Lung (tissue), 12 donors: ENCODE data around the gene FLOT1. TPM values are rescaled to one million over a fixed set of nuclear protein-coding genes. Genes with fewer than 3 reads are reported as not detected.
"Not testable (repeated sequence)": the region's sequence is repeated elsewhere in the genome, so short reads cannot be mapped to it uniquely, and the experiment has no call there.

ENCODE experiments used
- ATAC-seq: fragments of 200-7000 bp; cut with Tn5 transposase; one replicate; pipeline ENCODE4 v1.9.1; 2020; ENCODE audit warnings: moderate number of reproducible peaks; ENCODE audit not compliant: insufficient read depth, low FRiP score
- DNase-seq, 3 donors: peaks; one replicate each; pipeline ENCODE4 v3.0.0-alpha.2; 2013 to 2017
- H3K27ac ChIP-seq, 2 donors: one replicate each; pipeline ENCODE4 v1.5.1; 2013; ENCODE audit warnings: mild to moderate bottlenecking in 2 of 2, moderate library complexity in 2 of 2, control low read depth in 1 of 2, inconsistent platforms in 1 of 2, low read depth in 1 of 2, low read length in 1 of 2
- H3K27me3 ChIP-seq, 3 donors: one replicate each; pipeline ENCODE4 v1.5.1; 2013; ENCODE audit warnings: low read length in 2 of 3; ENCODE audit not compliant: control insufficient read depth in 3 of 3, insufficient read depth in 3 of 3
- H3K36me3 ChIP-seq, 4 donors: one replicate each; pipeline ENCODE4 v1.5.1; 2013; ENCODE audit warnings: low read length in 4 of 4, mild to moderate bottlenecking in 1 of 4, moderate library complexity in 1 of 4; ENCODE audit not compliant: control insufficient read depth in 4 of 4, insufficient read depth in 4 of 4
- H3K4me1 ChIP-seq, 5 donors: one replicate each; pipeline ENCODE4 v1.5.1; 2013; ENCODE audit warnings: low read length in 5 of 5, mild to moderate bottlenecking in 2 of 5, moderate library complexity in 1 of 5; ENCODE audit not compliant: control insufficient read depth in 5 of 5, insufficient read depth in 5 of 5
- H3K4me3 ChIP-seq: one replicate; pipeline ENCODE4 v1.5.1; 2013; ENCODE audit warnings: mild to moderate bottlenecking, control low read depth, moderate library complexity
- H3K9ac ChIP-seq, 2 donors: one replicate each; pipeline ENCODE4 v1.5.1; 2013; ENCODE audit warnings: low read length in 2 of 2, control low read depth in 1 of 2; ENCODE audit not compliant: insufficient read depth in 1 of 2
- H3K9me3 ChIP-seq, 4 donors: one replicate each; pipeline ENCODE4 v1.5.1; 2013; ENCODE audit warnings: low read length in 3 of 4, mild to moderate bottlenecking in 1 of 4, moderate library complexity in 1 of 4; ENCODE audit not compliant: control insufficient read depth in 4 of 4, insufficient read depth in 3 of 4
- CTCF ChIP-seq: IDR thresholded peaks from 2 replicates; pipeline ENCODE4 v1.5.1; 2012; ENCODE audit warnings: mild to moderate bottlenecking; ENCODE audit errors: control extremely low read depth, extremely low read depth
- WGBS, 2 donors: extraction: QIAGEN DNeasy Blood & Tissue Kit; methylation state at CpG; one replicate each; pipeline ENCODE4 v1.1.7; 2013; 5-methylcytosine and 5-hydroxymethylcytosine counted together
- polyA plus RNA-seq, 2 donors: library from polyadenylated mRNA; stranded (reverse); fragments of 200-250 nt; gene quantifications; one replicate each; pipeline ENCODE4 v1.2.1, GENCODE V29; 2013
- total RNA-seq, 2 donors: library from RNA; depleted of rRNA in 1 of 2; stranded (reverse); fragments of >200 nt in 1 of 2; gene quantifications; one replicate each; pipeline ENCODE4 v1.2.1, GENCODE V29; 2014 to 2021
- donor health status: control.
- donor health status: control.
- donor health status: Bipolar disorder and iron deficiency.
- donor health status: healthy.
- donor health status: DM: yes; HTN: yes; CAD: no.

The FLOT1 gene
- total and polyA plus RNA-seq, 4 donors: 88.0 to 474 (median 188) TPM

GRCh38 chr6:30722280-30723112 lies 20.0 kb downstream of the FLOT1 start:
- peak; percentile 97 for TF ChIP-seq CTCF
- Histone ChIP-seq H3K4me1 (peaks cover 4 to 36% (median 7%) of the 10 kb centered on the region in 5 donors), H3K36me3 (peaks cover 6 to 48% (median 32%) of the 10 kb centered on the region in 4 donors), H3K4me3 (peak overlapping the region; percentile 22), H3K27me3 (no peaks in the 10 kb centered on the region), H3K9me3 (no peaks in the 10 kb centered on the region), H3K9ac (peak overlapping the region in 1 of 2 donors; percentile 47), H3K27ac (peak overlapping the region; percentile 88 to 94)
- ATAC-seq (no peak), DNase-seq (peak; percentile 84 to 87 (median 87))
- 15 to 19% methylated on average over 27 of the region's 27 CpGs for WGBS, 2 donors

GRCh38 chr6:30722025-30722279 lies 20.5 kb downstream of the FLOT1 start:
- H3K36me3 ChIP-seq: peaks cover 6 to 48% (median 31%) of the 10 kb centered on the region in 4 donors
- DNase-seq, H3K27me3 ChIP-seq, ATAC-seq, H3K9me3 ChIP-seq: not testable (repeated sequence)
- peaks cover 4 to 36% (median 7%) of the 10 kb centered on the region in 5 donors for H3K4me1 ChIP-seq
- 8 to 9% methylated on average over 10 of the region's 10 CpGs for WGBS, 2 donors
- H3K27ac ChIP-seq: peak overlapping the region; percentile 88 to 94
- H3K9ac ChIP-seq: peak overlapping the region in 1 of 2 donors; percentile 62
- peak overlapping the region; percentile 54 for H3K4me3 ChIP-seq

GRCh38 chr6:30721198-30722024 lies 21.1 kb downstream of the FLOT1 start:
- peaks cover 4 to 42% (median 9%) of the 10 kb centered on the region in 5 donors for H3K4me1 ChIP-seq

More at GRCh38 chr6:30721198-30722024, 21.1 kb downstream of the FLOT1 start:
- Histone ChIP-seq H3K9me3 (no peaks in the 10 kb centered on the region), H3K36me3 (peaks cover 6 to 48% (median 29%) of the 10 kb centered on the region in 4 donors), H3K27me3 (no peaks in the 10 kb centered on the region), H3K4me3 (peak overlapping the region; percentile 58), H3K27ac (peak overlapping the region; percentile 94 to 95), H3K9ac (peak overlapping the region; percentile 99)
- TF ChIP-seq CTCF: no peak
- ATAC-seq (peak; percentile 74), DNase-seq (peak; percentile 94 to 97 (median 94))
- WGBS, 2 donors: 1% methylated on average over 63 to 71 of the region's 71 CpGs
